Astrocyte (in vitro differentiated cells and primary cell): ENCODE results near the gene CTXN3. TPM values are rescaled to one million over a fixed set of nuclear protein-coding genes. Genes with fewer than 3 reads are reported as not detected.
"Not testable (repeated sequence)": the region's sequence is repeated elsewhere in the genome, so short reads cannot be mapped to it uniquely, and the experiment has no call there.

ENCODE experiments used
- DNase-seq: peaks from one replicate; pipeline ENCODE4 v3.0.0-alpha.2; 2010; ENCODE audit warnings: low read depth
- FAIRE-seq: peaks from 2 replicates; lab custom pipeline; 2011; peaks lifted over from hg19 to GRCh38; lab: Jason Lieb, UNC
- H2AFZ ChIP-seq: 2 replicates; pipeline ENCODE4 v1.6.0; 2012; ENCODE audit warnings: low read depth, low read length, inconsistent platforms
- H3K27ac ChIP-seq: 2 replicates; pipeline ENCODE4 v1.5.1; 2011; ENCODE audit warnings: low read depth, low read length, inconsistent platforms
- H3K27me3 ChIP-seq: 2 replicates; pipeline ENCODE4 v1.6.0; 2011; ENCODE audit warnings: low read length, inconsistent platforms; ENCODE audit not compliant: insufficient read depth
- H3K36me3 ChIP-seq: 2 replicates; pipeline ENCODE4 v1.5.1; 2011; ENCODE audit warnings: low read length, inconsistent platforms; ENCODE audit not compliant: insufficient read depth
- H3K4me1 ChIP-seq: 2 replicates; pipeline ENCODE4 v1.5.1; 2011; ENCODE audit warnings: low read length, inconsistent platforms; ENCODE audit not compliant: insufficient read depth
- H3K4me2 ChIP-seq: 2 replicates; pipeline ENCODE4 v1.6.0; 2012; ENCODE audit warnings: low read length, inconsistent platforms
- H3K4me3 ChIP-seq: 2 replicates; pipeline ENCODE4 v1.5.1; 2011; ENCODE audit warnings: low read depth, mild to moderate bottlenecking, low read length, inconsistent platforms; ENCODE audit not compliant: insufficient read depth
- H3K79me2 ChIP-seq: 2 replicates; pipeline ENCODE4 v1.6.0; 2012; ENCODE audit warnings: mild to moderate bottlenecking, low read length, inconsistent platforms; ENCODE audit not compliant: insufficient read depth
- H3K9ac ChIP-seq: 2 replicates; pipeline ENCODE4 v1.6.0; 2012; ENCODE audit warnings: mild to moderate bottlenecking, low read length, inconsistent platforms
- H3K9me3 ChIP-seq: 2 replicates; pipeline ENCODE4 v1.5.1; 2012; ENCODE audit warnings: low read depth, mild to moderate bottlenecking, low read length, inconsistent platforms; ENCODE audit not compliant: insufficient read depth
- H4K20me1 ChIP-seq: 2 replicates; pipeline ENCODE4 v1.6.0; 2012; ENCODE audit warnings: low read length, inconsistent platforms; ENCODE audit not compliant: insufficient read depth
- H3K27ac Mint-ChIP-seq: one replicate; pipeline ENCODE4 v1.8.0; 2021; ENCODE audit warnings: mild to moderate bottlenecking, mixed read lengths; ENCODE audit not compliant: unreplicated experiment
- H3K27me3 Mint-ChIP-seq: one replicate; pipeline ENCODE4 v1.8.0; 2021; ENCODE audit warnings: low read depth, mixed read lengths; ENCODE audit not compliant: unreplicated experiment
- H3K36me3 Mint-ChIP-seq: one replicate; pipeline ENCODE4 v1.8.0; 2021; ENCODE audit warnings: low read depth, mixed read lengths; ENCODE audit not compliant: unreplicated experiment
- H3K4me1 Mint-ChIP-seq: one replicate; pipeline ENCODE4 v1.8.0; 2021; ENCODE audit warnings: low read depth, mixed read lengths; ENCODE audit not compliant: unreplicated experiment
- H3K4me3 Mint-ChIP-seq: one replicate; pipeline ENCODE4 v1.8.0; 2021; ENCODE audit warnings: mild to moderate bottlenecking, moderate library complexity, mixed read lengths; ENCODE audit not compliant: unreplicated experiment
- H3K9me3 Mint-ChIP-seq: one replicate; pipeline ENCODE4 v1.8.0; 2021; ENCODE audit warnings: mild to moderate bottlenecking, mixed read lengths; ENCODE audit not compliant: unreplicated experiment
- EZH2 ChIP-seq: IDR thresholded peaks from 2 replicates; pipeline ENCODE4 v1.6.1; 2012; ENCODE audit warnings: mild to moderate bottlenecking, low read length, inconsistent platforms; ENCODE audit not compliant: insufficient read depth
- total RNA-seq: library from RNA; stranded (reverse); gene quantifications from 2 replicates; pipeline ENCODE4 v1.2.1, GENCODE V29; 2021
- TF ChIP-seq, protein P1 (sequence below): IDR thresholded peaks from 2 replicates; pipeline ENCODE4 v1.5.1; 2011; ENCODE audit warnings: low read depth, mild to moderate bottlenecking, inconsistent platforms, low read length, moderate library complexity; ENCODE audit not compliant: insufficient read depth

CTXN3 gene
- total RNA-seq, 1 donor from 2014 or later, result not detected

DNA sequence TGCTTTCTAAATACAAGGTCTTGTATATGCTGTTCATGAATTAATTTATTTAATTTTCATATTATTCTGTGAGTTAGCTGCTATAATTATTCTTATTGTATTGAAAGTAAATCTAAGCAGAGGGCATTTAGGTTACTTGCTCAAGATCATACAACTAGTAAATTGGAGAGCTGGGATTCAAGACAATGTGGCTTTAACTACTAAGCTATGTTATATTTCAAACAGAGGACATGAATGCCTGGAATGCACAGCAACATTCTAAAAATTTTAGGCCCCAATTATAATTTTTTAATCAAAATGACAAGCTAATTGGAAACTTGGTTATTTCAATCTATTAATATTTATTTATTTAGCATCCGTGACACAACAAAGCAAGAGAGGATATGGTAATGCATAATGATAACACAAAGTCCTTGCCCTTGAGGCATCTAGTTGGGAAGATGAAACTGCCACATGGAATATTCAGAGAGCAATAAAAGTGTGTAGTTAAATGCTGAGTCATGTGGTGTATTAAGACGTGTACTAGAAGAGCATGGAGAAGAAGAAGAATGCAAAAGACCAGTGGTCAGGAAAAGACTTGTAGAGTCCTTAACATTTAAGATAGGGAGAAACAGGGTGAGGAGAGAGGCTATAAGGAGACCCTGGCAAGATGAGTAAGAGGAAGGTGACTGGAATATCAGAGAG is 24.4 kb downstream of the CTXN3 start:
- no peak overlapping the region for H2AFZ ChIP-seq
- H4K20me1 ChIP-seq, result no peaks in the 10 kb centered on the region
- H3K27me3 ChIP-seq, result no peaks in the 10 kb centered on the region
- H3K79me2 ChIP-seq, result no peaks in the 10 kb centered on the region
- H3K9me3 Mint-ChIP-seq, result peaks cover 11% of the 10 kb centered on the region
- peaks cover 3% of the 10 kb centered on the region for H3K4me1 Mint-ChIP-seq
- no peaks in the 10 kb centered on the region for H3K4me1 ChIP-seq
- H3K36me3 Mint-ChIP-seq, result peaks cover 2% of the 10 kb centered on the region
- no peak overlapping the region for H3K9ac ChIP-seq
- no peak overlapping the region for H3K4me3 ChIP-seq
- H3K27me3 Mint-ChIP-seq, result no peaks in the 10 kb centered on the region
- no peak overlapping the region for H3K27ac ChIP-seq
- no peak overlapping the region for H3K27ac Mint-ChIP-seq
- H3K4me3 Mint-ChIP-seq, result no peak overlapping the region
- DNase-seq (no peak), FAIRE-seq (no peak)
- TF ChIP-seq, protein P1, sequence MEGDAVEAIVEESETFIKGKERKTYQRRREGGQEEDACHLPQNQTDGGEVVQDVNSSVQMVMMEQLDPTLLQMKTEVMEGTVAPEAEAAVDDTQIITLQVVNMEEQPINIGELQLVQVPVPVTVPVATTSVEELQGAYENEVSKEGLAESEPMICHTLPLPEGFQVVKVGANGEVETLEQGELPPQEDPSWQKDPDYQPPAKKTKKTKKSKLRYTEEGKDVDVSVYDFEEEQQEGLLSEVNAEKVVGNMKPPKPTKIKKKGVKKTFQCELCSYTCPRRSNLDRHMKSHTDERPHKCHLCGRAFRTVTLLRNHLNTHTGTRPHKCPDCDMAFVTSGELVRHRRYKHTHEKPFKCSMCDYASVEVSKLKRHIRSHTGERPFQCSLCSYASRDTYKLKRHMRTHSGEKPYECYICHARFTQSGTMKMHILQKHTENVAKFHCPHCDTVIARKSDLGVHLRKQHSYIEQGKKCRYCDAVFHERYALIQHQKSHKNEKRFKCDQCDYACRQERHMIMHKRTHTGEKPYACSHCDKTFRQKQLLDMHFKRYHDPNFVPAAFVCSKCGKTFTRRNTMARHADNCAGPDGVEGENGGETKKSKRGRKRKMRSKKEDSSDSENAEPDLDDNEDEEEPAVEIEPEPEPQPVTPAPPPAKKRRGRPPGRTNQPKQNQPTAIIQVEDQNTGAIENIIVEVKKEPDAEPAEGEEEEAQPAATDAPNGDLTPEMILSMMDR, result no peak
- TF ChIP-seq EZH2, result no peak
- H3K9me3 ChIP-seq, result no peaks in the 10 kb centered on the region
- H3K4me2 ChIP-seq, result no peak overlapping the region
- no peaks in the 10 kb centered on the region for H3K36me3 ChIP-seq

- H3K27me3 Mint-ChIP-seq, H3K4me3 Mint-ChIP-seq, H3K36me3 Mint-ChIP-seq, H3K4me1 Mint-ChIP-seq, H3K4me2 ChIP-seq, H3K9ac ChIP-seq, H3K4me1 ChIP-seq, H3K27ac Mint-ChIP-seq, DNase-seq, H3K79me2 ChIP-seq, H2AFZ ChIP-seq, H3K36me3 ChIP-seq, FAIRE-seq, H3K9me3 ChIP-seq, H3K27me3 ChIP-seq, H4K20me1 ChIP-seq, H3K4me3 ChIP-seq, H3K27ac ChIP-seq: not testable (repeated sequence)
- peaks cover 11% of the 10 kb centered on the region for H3K9me3 Mint-ChIP-seq
These were observed 28.1 kb downstream of the CTXN3 start for GRCh38 chr5:127676951-127677350.

- not testable (repeated sequence) for H3K36me3 ChIP-seq, DNase-seq, H3K9ac ChIP-seq, H3K4me1 ChIP-seq, H3K27ac ChIP-seq, H3K4me3 Mint-ChIP-seq, H3K27me3 Mint-ChIP-seq, H4K20me1 ChIP-seq, H3K4me3 ChIP-seq, H3K27ac Mint-ChIP-seq, H3K9me3 ChIP-seq, H3K4me1 Mint-ChIP-seq, H3K36me3 Mint-ChIP-seq, H2AFZ ChIP-seq, H3K4me2 ChIP-seq, FAIRE-seq, H3K27me3 ChIP-seq, H3K79me2 ChIP-seq
- peaks cover 11% of the 10 kb centered on the region for H3K9me3 Mint-ChIP-seq
These were observed 30.9 kb downstream of the CTXN3 start for GRCh38 chr5:127679691-127680330.
